Muscle layer of colon (tissue), 2 donors: ENCODE results near the gene CBLN3.

ENCODE experiments used
- H3K27ac ChIP-seq: one replicate; pipeline ENCODE4 v1.7.0; 2013; ENCODE audit warnings: low read depth, mild to moderate bottlenecking, low read length, moderate library complexity
- H3K27me3 ChIP-seq, 2 donors: one replicate each; pipeline ENCODE4 v1.7.0; 2013; ENCODE audit warnings: low read length in 2 of 2, mild to moderate bottlenecking in 2 of 2; ENCODE audit not compliant: insufficient read depth in 2 of 2, control insufficient read depth in 1 of 2
- H3K36me3 ChIP-seq: one replicate; pipeline ENCODE4 v1.7.0; 2013; ENCODE audit warnings: mild to moderate bottlenecking, low read length; ENCODE audit not compliant: insufficient read depth
- H3K4me1 ChIP-seq: one replicate; pipeline ENCODE4 v1.7.0; 2013; ENCODE audit warnings: mild to moderate bottlenecking, low read length; ENCODE audit not compliant: insufficient read depth
- H3K4me3 ChIP-seq, 2 donors: one replicate each; pipeline ENCODE4 v1.7.0; 2013; ENCODE audit warnings: low read length in 2 of 2, low read depth in 1 of 2, mild to moderate bottlenecking in 1 of 2, moderate library complexity in 1 of 2
- H3K9ac ChIP-seq: one replicate; pipeline ENCODE4 v1.7.0; 2013; ENCODE audit warnings: low read length
- H3K9me3 ChIP-seq: one replicate; pipeline ENCODE4 v1.7.0; 2013; ENCODE audit warnings: mild to moderate bottlenecking, low read length
- donor health status: abdominal sarcoma.
- donor health status: Adenocarcinoma of cecum.

The CBLN3 gene

DNA sequence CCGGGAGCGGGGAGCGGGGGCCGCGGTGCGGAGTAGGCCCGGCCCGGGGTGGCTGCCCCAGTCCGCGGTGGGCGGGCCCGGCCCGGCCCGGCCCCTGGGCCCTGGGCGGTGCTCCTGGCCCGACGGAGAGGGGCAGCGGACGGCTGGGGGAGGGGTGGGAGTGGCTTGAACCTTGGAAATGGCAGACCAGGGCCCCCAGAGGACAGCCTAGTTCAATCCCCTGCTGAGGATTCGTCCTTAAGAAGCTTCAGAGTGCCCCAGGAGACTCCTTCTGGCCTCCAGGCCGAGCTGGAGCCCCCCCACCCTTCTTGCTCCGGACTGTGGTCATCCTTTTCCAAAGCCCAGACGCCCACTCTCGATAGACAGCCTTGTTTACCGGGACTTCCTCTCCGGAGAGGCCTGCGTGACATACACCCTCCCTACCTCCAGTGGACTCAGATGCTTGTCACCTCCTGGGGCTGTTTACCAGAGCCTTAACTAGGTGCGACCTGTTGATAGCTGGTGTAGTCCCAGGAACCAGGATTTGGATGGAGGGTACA lies 744 bp upstream of the CBLN3 start:
- Histone ChIP-seq H3K36me3 (peaks cover 26% of the 10 kb centered on the region), H3K27ac (peak overlapping the region; percentile 98), H3K9me3 (no peaks in the 10 kb centered on the region), H3K4me3 (peak overlapping the region; percentile 72 to 94), H3K4me1 (peaks cover 21% of the 10 kb centered on the region), H3K9ac (peak overlapping the region; percentile 100), H3K27me3 (no peaks in the 10 kb centered on the region)

DNA sequence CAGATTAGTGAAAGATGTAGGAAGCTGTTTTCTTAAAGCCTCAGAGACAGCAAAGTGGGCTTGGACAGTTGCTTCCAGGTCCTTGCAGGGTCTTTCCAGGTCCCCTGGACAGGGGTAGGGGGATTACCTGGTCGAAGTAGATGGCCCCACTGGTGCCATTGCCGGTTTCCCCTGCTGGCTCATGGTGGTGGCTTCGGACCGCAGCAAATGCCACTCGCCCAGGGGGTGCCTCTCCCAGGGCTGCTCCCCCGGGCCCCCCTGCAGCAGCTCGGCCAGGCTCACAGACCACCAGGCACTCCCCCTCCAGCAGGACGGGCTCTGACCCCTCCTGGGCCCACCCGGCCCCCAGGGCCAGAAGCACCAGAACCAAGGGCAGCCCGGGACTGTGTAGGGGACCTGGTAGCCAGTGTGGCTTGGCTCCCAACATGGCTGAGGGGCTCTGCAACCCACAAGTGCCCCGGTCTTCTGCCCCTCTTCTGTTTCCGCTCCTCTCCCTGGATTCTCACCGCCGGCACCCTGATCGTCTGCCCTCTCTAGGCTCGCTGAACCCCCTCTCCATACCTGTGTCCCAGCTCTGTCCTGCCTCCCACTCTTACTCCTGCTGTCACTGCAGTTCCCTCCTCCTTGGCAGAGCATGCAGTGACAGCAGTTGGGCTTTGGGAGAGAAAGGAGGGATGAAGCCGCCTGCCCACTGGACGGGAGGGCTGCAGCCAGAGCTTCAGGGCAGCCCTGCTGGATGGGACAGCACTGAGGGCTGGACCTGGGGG lies 657 bp downstream of the CBLN3 start:
- peak overlapping the region; percentile 7 to 60 for H3K4me3 ChIP-seq
- H3K27me3 ChIP-seq = no peaks in the 10 kb centered on the region
- peaks cover 21% of the 10 kb centered on the region for H3K4me1 ChIP-seq
- peak overlapping the region; percentile 98 for H3K27ac ChIP-seq
- H3K36me3 ChIP-seq = peaks cover 26% of the 10 kb centered on the region
- H3K9me3 ChIP-seq = no peaks in the 10 kb centered on the region
- peak overlapping the region; percentile 57 for H3K9ac ChIP-seq

DNA sequence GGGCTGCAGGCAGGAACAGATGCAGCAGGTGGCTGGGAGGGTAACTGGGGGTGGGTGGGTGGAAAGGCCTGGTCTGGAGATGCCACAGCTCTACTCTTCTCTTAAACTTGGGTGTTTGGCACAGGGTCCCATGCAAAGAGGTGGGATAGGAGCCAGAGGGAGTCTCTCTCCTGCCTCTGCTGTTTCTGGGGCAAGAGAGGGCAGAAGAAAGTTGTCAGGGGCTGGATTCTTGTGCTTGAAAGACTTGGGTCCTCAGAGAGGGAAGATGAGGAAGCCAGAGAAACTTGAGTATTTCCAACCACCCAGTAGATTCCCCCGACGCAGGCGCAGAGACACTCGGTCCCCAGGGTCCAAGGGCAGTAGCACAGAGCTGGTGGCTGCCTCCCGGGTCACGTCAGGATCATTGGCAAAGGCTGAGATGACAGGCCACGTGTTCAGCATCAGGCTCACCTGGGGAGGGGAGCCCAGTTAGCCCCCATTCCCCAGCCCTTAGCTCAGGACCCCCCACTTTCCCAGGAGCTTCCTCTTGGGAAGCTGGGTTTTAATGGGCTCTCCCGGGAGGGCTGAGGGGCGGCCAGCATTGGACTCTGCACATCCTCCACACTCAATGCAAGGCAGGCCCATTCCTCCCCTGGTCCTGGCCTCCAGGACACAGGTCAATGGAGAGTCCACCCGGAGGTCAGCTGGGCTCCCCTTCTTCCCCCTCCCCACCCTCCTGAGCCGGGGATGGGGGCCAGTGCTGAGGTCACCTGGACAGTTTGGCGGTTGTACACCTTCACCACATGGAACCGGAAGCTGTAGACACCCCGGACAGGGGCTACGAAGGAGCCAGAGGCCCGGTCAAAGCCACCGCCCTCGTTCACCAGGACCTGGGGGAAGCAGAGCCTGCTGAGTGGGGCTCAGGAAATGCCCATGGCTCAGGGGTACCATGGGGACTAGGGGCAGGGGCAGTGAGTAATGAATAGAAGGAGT lies 1.6 kb downstream of the CBLN3 start:
- H3K4me3 ChIP-seq = no peak overlapping the region
- H3K9me3 ChIP-seq = no peaks in the 10 kb centered on the region
- peaks cover 19% of the 10 kb centered on the region for H3K36me3 ChIP-seq
- H3K27ac ChIP-seq = no peak overlapping the region
- H3K27me3 ChIP-seq = no peaks in the 10 kb centered on the region
- H3K4me1 ChIP-seq = peaks cover 21% of the 10 kb centered on the region
- no peak overlapping the region for H3K9ac ChIP-seq

DNA sequence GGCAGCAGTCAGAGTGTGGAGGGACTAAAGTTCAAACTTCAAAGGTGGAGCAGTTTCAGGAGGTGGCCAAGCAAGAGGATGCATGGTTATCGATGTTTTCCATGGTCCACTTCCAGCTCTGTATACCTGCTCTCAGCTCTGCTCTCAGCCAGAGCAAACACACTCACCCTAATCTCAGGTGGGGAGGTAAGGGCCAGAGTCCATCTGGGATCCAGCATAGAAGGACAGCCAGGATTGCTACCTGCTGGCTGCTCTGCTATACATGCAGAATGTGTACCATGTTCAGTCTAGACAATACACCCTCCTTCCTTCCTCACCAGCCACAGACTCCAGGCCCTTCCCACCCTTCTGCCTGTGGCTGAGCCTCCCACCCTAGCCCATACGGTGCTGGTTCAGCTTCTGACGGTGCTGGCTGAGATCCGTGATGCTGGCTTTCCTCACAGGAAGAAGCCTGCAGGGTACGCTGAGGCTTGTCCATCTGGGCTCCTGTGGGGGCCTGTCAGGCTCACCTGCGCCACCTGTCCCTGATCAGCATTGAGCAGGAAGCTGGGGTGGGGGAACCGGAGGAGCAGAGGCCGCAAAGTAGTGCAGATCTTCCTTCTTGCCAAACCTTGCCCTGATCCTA lies 2.4 kb downstream of the CBLN3 start:
- H3K27ac ChIP-seq = no peak overlapping the region
- H3K36me3 ChIP-seq = peaks cover 11% of the 10 kb centered on the region
- no peaks in the 10 kb centered on the region for H3K9me3 ChIP-seq
- no peak overlapping the region for H3K4me3 ChIP-seq
- peaks cover 20% of the 10 kb centered on the region for H3K4me1 ChIP-seq
- H3K9ac ChIP-seq = no peak overlapping the region
- no peaks in the 10 kb centered on the region for H3K27me3 ChIP-seq

DNA sequence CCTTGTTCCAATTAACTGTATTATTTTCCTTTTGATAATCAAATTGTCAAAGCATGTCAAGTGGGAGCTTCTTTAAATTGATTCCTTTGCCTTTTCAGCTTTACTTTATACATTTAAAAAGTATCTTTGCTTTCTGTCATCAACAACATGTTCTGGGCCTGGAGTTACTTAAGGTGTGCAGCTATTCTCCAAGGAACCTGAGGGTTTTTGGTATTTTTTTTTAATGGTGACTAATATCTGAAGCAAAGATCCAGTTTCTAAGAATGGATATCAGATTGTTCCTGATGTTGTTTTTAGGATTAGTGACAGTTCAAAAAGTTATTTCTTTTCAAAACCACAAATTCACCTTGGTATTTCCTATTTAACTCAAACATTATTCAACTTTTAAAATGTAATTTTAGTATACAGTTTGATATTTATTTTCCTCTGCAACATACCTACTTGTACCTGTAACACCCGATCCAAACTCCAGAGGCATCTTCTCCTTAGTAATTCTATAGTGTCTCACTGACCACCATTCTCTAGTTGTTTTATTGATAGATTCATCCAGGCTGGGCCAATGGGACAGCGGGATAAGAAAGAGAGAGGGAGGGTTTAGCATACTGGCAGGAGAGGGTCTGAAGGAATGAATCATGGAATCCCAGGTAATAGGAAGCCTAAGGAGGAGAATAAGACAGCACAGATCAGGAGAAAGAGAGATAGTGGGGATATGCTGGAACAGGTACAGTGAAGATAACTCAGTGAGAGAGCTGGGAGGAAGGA lies 3.1 kb downstream of the CBLN3 start:
- no peak overlapping the region for H3K27ac ChIP-seq
- H3K27me3 ChIP-seq = no peaks in the 10 kb centered on the region
- no peak overlapping the region for H3K4me3 ChIP-seq
- H3K4me1 ChIP-seq = peaks cover 13% of the 10 kb centered on the region
- no peak overlapping the region for H3K9ac ChIP-seq
- H3K9me3 ChIP-seq = no peaks in the 10 kb centered on the region
- H3K36me3 ChIP-seq = peaks cover 4% of the 10 kb centered on the region

DNA sequence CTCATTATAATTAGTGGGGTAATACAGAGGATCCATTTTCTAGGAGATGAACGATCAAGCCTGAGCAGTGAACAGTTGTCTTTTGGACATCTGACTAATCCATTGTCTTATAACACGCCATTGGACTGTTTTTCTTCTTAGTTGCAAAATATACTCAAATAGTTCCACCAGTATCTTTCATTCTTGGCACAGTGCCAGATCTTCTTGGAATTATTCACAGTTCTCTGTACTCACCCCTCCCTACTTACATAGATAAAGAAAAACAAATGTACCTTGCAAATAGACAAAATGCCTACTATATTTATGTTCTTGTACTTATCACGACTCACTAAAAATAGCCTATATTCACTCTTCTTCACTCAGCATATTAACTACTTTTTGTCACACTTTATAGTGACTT lies 3.8 kb downstream of the CBLN3 start:
- H3K4me1 ChIP-seq = peaks cover 7% of the 10 kb centered on the region
- no peaks in the 10 kb centered on the region for H3K9me3 ChIP-seq
- no peak overlapping the region for H3K27ac ChIP-seq
- H3K36me3 ChIP-seq = no peaks in the 10 kb centered on the region
- no peak overlapping the region for H3K4me3 ChIP-seq
- H3K9ac ChIP-seq = no peak overlapping the region
- H3K27me3 ChIP-seq = no peaks in the 10 kb centered on the region

DNA sequence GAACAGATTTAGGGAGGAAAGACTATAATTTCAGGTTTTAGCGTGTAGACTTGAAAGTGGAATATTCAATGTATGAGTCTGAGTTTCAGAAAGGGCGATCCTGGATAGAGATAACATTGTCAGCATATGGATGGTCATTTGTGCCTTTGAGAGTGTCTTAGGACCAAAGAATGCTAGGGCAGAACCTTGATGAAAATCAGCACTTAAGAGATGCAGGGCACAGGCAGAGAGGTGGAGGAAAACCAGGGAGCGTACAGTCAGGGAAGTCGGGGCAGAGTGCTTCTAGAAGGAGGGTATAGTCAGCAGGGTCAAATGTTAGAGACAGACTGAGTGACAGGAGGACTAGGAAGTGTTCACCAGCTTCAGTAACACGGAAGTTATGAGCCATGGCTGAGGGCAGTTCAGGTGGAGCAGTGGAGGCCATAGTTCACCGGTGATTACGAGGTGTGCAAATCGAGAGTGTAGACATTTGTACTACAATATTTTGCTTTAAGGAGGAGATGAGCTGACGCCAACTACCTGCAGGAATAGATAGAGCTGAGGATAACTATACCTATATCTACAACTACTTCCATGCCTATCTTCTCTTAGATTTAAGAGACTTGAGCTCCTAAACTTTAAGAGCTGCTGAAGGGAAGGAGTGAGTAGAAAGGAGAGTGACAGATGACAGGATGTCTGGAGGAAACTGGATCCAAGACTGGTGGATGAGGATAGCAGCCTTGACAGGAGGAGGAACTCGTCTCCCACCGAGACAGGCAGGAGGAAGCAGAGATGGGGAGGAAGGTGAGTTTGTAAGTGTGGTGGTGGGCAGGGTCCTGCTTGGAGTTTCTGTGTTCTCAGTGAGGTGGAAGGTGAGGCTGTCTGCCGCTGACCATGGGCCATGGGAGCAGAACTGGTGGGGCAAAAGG lies 6.5 kb downstream of the CBLN3 start:
- Histone ChIP-seq H3K27ac (no peak overlapping the region), H3K9me3 (no peaks in the 10 kb centered on the region), H3K36me3 (no peaks in the 10 kb centered on the region), H3K27me3 (no peaks in the 10 kb centered on the region), H3K4me3 (no peak overlapping the region), H3K9ac (no peak overlapping the region), H3K4me1 (peaks cover 8% of the 10 kb centered on the region)

DNA sequence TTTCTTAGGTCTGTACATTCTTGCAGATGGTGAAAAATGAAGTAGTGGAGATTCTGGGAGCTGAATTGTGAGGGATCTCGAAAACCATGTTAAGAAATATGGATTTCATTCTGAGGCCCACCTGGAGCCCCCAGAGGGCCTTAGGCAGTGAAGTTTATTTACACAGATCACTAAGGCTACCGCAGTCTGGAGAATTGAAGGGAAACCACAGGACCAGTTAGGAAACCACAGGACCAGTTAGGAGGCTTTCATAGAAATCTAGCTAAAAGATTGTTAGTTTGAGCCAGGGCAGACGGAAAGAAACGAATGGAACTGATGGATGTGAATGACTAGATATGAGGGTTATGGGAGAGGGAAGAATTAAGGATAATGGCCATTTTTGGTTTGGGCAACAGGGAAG lies 7.2 kb downstream of the CBLN3 start:
- H3K4me1 ChIP-seq = peaks cover 8% of the 10 kb centered on the region
- no peak overlapping the region for H3K4me3 ChIP-seq
- no peak overlapping the region for H3K27ac ChIP-seq
- H3K27me3 ChIP-seq = no peaks in the 10 kb centered on the region
- no peaks in the 10 kb centered on the region for H3K9me3 ChIP-seq
- no peak overlapping the region for H3K9ac ChIP-seq
- no peaks in the 10 kb centered on the region for H3K36me3 ChIP-seq

DNA sequence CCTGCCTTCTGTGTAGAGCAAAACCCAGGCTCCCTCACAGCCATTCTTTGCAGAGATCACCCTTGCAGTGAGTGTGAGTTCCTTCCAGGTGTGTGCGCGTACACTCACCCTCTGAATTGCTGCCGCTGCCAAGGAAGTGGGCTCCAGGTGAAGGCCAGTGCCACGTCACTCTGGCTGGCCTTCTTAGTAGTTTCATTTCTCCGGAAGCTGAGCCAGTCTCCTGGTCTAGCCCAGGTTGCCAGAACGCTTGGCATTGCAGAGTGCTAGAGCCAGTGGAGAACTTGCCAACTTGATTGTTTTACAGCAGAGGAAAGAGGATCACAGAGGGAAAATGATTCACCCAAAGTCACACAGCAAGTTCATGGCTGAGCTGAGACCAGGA lies 11.0 kb downstream of the CBLN3 start:
- H3K9ac ChIP-seq = no peak overlapping the region
- peaks cover 8% of the 10 kb centered on the region for H3K4me1 ChIP-seq
- H3K9me3 ChIP-seq = no peaks in the 10 kb centered on the region
- H3K36me3 ChIP-seq = peaks cover 13% of the 10 kb centered on the region
- H3K27ac ChIP-seq = no peak overlapping the region
- H3K27me3 ChIP-seq = no peaks in the 10 kb centered on the region
- H3K4me3 ChIP-seq = no peak overlapping the region

DNA sequence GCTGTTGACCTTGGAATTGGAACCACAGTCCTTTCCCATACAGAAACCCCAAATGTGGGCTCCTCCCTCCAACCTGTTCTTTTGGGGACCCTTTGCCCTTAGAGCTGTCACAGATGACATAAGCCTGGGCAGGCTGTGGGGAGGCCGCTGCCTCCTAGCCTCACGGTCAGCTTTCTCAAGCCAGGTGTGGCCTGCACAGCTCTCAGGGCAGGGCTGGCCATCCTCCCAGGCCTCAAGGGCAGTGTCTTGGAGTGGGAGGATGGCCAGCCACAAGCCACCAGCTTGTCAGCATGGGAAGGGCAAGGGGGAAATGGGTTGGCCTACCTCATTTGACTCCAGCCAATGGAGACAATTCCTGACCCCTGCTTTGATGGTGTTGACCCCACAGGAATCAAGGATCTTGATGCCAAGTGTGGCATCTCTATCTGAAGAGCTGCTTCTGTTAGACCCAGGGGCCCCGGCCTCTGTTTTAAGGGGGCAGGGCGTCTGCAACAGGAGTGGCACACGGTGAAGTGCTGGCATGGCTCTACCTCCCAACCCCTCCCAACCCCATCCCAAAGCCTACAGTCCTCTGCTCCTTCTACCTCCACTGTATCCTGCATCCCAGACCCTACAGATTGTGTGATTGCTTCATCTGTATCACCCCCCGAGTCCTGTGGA lies 11.5 kb downstream of the CBLN3 start:
- H3K9ac ChIP-seq = no peak overlapping the region
- peaks cover 8% of the 10 kb centered on the region for H3K4me1 ChIP-seq
- no peaks in the 10 kb centered on the region for H3K9me3 ChIP-seq
- H3K27ac ChIP-seq = no peak overlapping the region
- H3K27me3 ChIP-seq = no peaks in the 10 kb centered on the region
- H3K36me3 ChIP-seq = peaks cover 14% of the 10 kb centered on the region
- H3K4me3 ChIP-seq = no peak overlapping the region
